IgD-negative memory B cell (primary cell): ENCODE data around the gene PRPF8. TPM values are rescaled to one million over a fixed set of nuclear protein-coding genes. Genes with fewer than 3 reads are reported as not detected.

ENCODE experiments used
- H3K27ac Mint-ChIP-seq, 3 donors: one replicate each; pipeline ENCODE4 v1.8.0; 2020 to 2022; ENCODE audit warnings: mild to moderate bottlenecking in 3 of 3, mixed read lengths in 3 of 3, moderate library complexity in 1 of 3
- H3K27me3 Mint-ChIP-seq: one replicate; pipeline ENCODE4 v1.8.0; 2021; ENCODE audit warnings: mixed read lengths
- H3K36me3 Mint-ChIP-seq: one replicate; pipeline ENCODE4 v1.8.0; 2020; ENCODE audit warnings: mild to moderate bottlenecking, mixed read lengths
- H3K4me1 Mint-ChIP-seq, 3 donors: one replicate each; pipeline ENCODE4 v1.8.0; 2020 to 2022; ENCODE audit warnings: mixed read lengths in 3 of 3, mild to moderate bottlenecking in 1 of 3
- H3K4me3 Mint-ChIP-seq, 4 donors: one replicate each; pipeline ENCODE4 v1.8.0; 2020 to 2022; ENCODE audit warnings: mild to moderate bottlenecking in 4 of 4, mixed read lengths in 4 of 4, moderate library complexity in 3 of 4
- H3K9me3 Mint-ChIP-seq, 3 donors: one replicate each; pipeline ENCODE4 v1.8.0; 2020 to 2021; ENCODE audit warnings: mixed read lengths in 3 of 3, mild to moderate bottlenecking in 1 of 3
- polyA plus RNA-seq: library from polyadenylated mRNA; unstranded; fragments of 300-500 nt; fragmentation: Illumina TruSeq; gene quantifications from one replicate; pipeline ENCODE4 v1.2.3, GENCODE V29; 2021

PRPF8 gene
- polyA plus RNA-seq, 1 donor from 2014 or later: 156 TPM

DNA sequence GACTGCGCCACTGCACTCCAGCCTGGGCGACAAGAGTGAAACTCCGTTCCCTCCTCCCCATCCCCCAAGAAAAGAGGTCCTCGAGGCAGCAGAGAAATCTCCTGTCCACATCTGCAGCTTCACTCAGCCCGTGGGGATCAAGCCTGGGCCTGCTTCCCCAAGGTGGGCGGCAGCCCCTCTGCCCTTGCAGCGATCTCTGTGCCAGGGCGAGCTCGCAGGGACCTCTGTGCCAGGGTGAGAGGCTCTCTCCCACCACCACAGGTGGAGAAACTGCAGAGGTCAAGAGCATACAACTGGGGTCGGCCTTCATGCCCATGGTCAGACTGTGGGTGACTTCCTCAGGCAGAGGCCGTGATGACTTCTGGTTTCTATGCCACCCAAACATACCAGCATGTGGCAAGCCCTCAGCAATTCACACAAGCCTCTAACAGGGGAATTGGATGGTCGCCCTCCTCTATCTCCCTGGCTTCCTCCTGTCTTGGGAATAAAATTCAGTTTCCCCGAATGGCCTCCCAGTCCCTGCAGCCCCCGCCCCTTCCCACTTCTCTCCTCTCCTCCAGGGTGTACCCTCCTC is 61.5 kb downstream of the PRPF8 start:
- Mint-ChIP-seq H3K4me3 (no peak overlapping the region), H3K4me1 (peaks cover 17 to 24% (median 22%) of the 10 kb centered on the region in 3 donors), H3K27me3 (no peaks in the 10 kb centered on the region), H3K27ac (no peak overlapping the region), H3K9me3 (no peaks in the 10 kb centered on the region), H3K36me3 (peaks cover 3% of the 10 kb centered on the region)

DNA sequence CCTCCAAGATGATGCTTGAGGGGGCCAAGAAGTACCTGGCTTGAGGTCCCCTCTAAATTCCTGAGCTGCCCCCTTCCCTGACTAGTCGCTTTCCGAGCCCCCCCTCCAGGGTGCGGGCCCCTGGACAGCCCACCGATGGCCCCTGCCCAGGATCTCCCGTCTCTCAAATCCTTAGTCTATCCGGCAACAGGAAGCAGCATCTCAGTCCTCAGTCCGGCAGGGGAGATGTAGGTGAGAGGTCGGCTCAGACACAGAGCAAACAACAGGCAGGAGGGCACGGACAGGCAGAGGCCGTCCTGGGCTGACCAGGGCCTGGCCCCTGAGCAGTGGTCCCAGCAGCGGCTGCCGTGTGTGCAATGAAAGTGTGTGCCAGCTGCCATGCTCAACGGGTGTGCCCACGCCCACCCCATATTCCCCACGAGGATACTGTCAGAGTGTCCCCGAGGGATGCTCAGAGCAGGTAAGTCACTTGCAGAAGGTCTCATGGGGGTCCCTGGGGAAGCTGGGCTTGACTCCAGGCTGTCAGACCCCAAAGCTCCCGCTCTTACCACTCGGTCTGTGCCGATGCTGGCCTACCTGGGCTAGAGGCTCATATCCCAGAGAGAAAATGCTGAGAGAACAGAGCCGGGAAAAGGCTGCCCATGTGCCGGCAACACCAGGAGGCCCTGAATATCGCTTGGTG is 63.3 kb downstream of the PRPF8 start:
- peaks cover 9 to 16% (median 15%) of the 10 kb centered on the region in 3 donors for H3K4me1 Mint-ChIP-seq
- peaks cover 4% of the 10 kb centered on the region for H3K36me3 Mint-ChIP-seq
- H3K4me3 Mint-ChIP-seq: no peak overlapping the region
- H3K27ac Mint-ChIP-seq: no peak overlapping the region
- no peaks in the 10 kb centered on the region for H3K9me3 Mint-ChIP-seq
- no peaks in the 10 kb centered on the region for H3K27me3 Mint-ChIP-seq

DNA sequence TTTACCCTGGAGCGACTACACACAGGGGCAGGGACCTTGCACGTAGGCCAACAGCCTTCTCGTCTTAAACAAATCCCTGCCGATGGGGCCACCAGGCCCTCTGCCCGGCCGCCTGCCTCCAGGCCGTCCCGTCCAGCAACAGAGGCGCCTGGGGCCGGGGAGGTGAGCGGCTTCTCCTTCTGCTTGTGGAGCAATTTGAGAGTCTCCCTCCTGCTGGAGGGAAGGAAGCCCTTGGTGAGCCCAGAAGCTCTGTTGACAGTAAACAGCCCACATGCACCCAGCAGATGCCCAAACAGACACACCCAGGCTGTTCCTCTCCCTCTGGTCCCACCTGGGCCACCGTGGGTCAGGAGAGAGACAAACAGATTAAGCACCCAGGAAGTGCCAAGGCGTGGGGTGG is 64.2 kb downstream of the PRPF8 start:
- H3K9me3 Mint-ChIP-seq: no peaks in the 10 kb centered on the region
- peaks cover 2 to 7% (median 7%) of the 10 kb centered on the region in 3 donors for H3K4me1 Mint-ChIP-seq
- H3K27me3 Mint-ChIP-seq: no peaks in the 10 kb centered on the region
- H3K27ac Mint-ChIP-seq: no peak overlapping the region
- peaks cover 2% of the 10 kb centered on the region for H3K36me3 Mint-ChIP-seq
- no peak overlapping the region for H3K4me3 Mint-ChIP-seq

DNA sequence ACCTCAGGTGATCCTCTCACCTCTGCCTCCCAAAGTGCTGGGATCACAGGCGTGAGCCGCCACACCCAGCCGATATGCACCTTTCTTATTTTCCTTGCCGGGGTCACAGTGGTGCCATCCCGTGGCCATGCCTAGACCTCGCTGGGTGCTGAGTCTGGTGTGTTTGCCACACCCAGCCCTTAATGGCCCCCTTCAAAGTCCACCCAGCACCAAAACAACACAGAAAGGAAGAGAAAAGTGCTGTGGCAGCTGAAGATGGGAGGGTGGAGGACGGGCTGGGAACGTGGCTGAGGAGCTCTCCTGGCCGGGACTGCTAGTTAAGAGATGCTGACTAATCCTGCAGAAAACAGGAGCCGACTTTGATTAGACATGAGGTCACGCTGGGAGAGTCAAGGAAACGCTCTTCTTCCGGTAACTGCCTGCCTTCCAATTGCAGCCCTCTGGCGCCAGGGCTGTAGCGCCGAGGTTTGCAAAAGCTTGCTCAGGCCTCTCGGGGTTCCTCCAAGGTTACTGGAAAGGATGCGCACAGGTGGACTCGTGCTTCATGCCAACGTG is 67.0 kb downstream of the PRPF8 start:
- H3K27ac Mint-ChIP-seq: peak overlapping the region in 1 of 3 donors; percentile 32
- peaks cover 2 to 4% (median 3%) of the 10 kb centered on the region in 3 donors for H3K4me1 Mint-ChIP-seq
- H3K36me3 Mint-ChIP-seq: peaks cover 4% of the 10 kb centered on the region
- no peak overlapping the region for H3K4me3 Mint-ChIP-seq
- no peaks in the 10 kb centered on the region for H3K27me3 Mint-ChIP-seq
- H3K9me3 Mint-ChIP-seq: no peaks in the 10 kb centered on the region

DNA sequence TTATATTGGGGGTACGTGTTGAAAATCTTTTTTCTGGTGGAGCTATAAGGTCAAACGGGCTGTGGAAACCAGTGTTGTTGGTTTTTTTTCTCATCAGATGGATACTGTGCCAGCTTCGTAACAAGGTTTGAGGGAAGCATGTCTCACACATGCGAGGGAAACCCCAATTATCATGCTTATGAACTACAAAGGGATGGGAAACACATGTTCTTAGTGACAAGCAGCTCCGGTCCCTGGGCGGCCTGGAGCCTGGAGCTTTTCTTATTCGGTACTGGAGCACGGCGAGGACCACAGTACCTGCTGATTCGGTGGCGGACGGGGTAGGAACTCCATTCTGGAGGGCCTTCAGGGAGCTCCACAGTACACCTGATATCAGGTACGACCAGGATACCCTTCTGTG is 68.6 kb downstream of the PRPF8 start:
- no peaks in the 10 kb centered on the region for H3K9me3 Mint-ChIP-seq
- H3K27ac Mint-ChIP-seq: no peak overlapping the region
- no peak overlapping the region for H3K4me3 Mint-ChIP-seq
- peaks cover 2 to 4% (median 3%) of the 10 kb centered on the region in 3 donors for H3K4me1 Mint-ChIP-seq
- no peaks in the 10 kb centered on the region for H3K27me3 Mint-ChIP-seq
- H3K36me3 Mint-ChIP-seq: peaks cover 7% of the 10 kb centered on the region

DNA sequence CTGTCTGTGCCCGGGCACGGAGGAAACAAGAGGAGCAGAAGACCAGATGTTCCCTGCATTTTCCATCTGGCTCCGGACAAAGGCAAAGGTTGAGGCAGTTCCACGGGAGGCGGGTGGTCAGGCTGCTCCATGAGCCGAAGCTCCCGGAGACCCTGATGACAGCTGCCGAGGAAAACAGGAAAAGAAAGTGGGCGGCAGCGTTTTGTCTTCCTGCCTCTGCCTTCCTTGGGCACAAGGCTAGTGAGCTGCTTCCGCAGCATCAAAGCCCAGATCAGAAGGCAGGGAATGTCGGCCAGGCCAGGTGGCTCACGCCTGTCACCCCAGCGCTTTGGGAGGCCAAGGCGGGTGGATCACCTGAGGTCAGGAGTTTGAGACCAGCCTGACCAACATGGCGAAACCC is 72.3 kb downstream of the PRPF8 start:
- H3K27ac Mint-ChIP-seq: peak overlapping the region in 1 of 3 donors; percentile 39

DNA sequence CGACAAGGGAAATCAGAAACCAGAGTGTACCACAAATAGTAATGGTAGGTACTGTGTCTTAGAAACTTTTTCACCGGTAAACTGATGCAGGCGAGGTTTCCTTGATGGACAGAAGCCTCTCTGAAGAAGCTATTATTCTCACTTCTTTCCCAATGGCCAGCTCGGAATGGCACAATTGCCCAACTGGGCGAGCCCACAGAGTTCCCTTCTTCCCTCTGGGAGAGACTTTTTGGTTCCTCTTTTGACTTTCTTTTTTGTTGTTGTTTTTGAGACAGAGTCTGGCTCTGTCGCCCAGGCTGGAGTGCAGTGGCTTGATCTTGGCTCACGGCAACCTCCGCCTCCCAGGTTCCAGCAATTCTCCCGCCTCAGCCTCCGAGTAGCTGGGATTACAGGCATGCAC is 73.0 kb downstream of the PRPF8 start:
- Mint-ChIP-seq H3K4me1 (peaks cover 11 to 14% (median 14%) of the 10 kb centered on the region in 3 donors), H3K9me3 (no peaks in the 10 kb centered on the region), H3K36me3 (peaks cover 10% of the 10 kb centered on the region), H3K27ac (peak overlapping the region in 1 of 3 donors; percentile 35), H3K27me3 (no peaks in the 10 kb centered on the region), H3K4me3 (no peak overlapping the region)

More for the DNA sequence above, 72.3 kb downstream of the PRPF8 start:
- no peaks in the 10 kb centered on the region for H3K9me3 Mint-ChIP-seq
- H3K27me3 Mint-ChIP-seq: no peaks in the 10 kb centered on the region
- no peak overlapping the region for H3K4me3 Mint-ChIP-seq
- H3K36me3 Mint-ChIP-seq: peaks cover 8% of the 10 kb centered on the region
- H3K4me1 Mint-ChIP-seq: peaks cover 5 to 9% (median 8%) of the 10 kb centered on the region in 3 donors

DNA sequence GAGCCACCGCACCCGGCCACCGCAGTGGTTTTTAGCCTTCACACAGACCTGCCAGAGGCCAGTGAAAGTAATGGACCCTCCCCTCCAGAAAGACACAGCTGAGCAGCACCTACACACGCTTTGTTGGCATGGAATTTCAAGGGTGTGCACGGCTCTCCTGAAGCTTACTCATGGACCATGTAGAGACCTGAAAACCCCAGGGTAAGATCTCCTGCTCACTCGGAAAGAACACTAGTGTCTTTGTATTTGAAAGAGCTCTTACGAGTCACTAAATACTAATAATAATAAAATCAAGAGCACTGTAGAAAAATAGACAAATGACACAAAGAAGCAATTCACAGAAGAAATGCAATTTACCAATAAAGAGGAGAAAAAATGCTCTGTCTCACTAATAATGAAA is 76.0 kb downstream of the PRPF8 start:
- Mint-ChIP-seq H3K27me3 (no peaks in the 10 kb centered on the region), H3K27ac (peak overlapping the region in 2 of 3 donors; percentile 18 to 55), H3K9me3 (no peaks in the 10 kb centered on the region), H3K4me1 (peaks cover 12 to 16% (median 14%) of the 10 kb centered on the region in 3 donors), H3K4me3 (peak overlapping the region in 1 of 4 donors; percentile 12), H3K36me3 (peaks cover 8% of the 10 kb centered on the region)

DNA sequence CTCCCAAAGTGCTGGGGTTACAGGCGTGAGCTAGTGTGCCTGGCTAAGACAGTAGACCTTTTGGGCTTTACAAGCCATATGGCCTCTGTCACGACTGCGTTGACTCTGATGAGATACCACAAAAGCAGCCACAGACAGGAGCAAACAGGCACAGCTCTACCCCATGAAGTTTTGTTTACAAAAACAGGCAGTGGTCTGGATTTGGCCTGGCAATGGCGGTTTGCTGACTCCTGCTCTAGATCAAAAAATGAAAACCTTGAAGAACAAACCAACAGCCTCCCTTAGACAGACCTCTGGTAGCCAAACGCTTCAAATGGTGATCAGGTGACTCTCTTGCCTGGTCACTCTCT is 76.7 kb downstream of the PRPF8 start:
- H3K27ac Mint-ChIP-seq: peak overlapping the region in 2 of 3 donors; percentile 55 to 91
- peak overlapping the region; percentile 12 to 80 (median 72) for H3K4me3 Mint-ChIP-seq
- H3K9me3 Mint-ChIP-seq: no peaks in the 10 kb centered on the region
- H3K27me3 Mint-ChIP-seq: no peaks in the 10 kb centered on the region
- peaks cover 12 to 16% (median 14%) of the 10 kb centered on the region in 3 donors for H3K4me1 Mint-ChIP-seq
- H3K36me3 Mint-ChIP-seq: peaks cover 11% of the 10 kb centered on the region

DNA sequence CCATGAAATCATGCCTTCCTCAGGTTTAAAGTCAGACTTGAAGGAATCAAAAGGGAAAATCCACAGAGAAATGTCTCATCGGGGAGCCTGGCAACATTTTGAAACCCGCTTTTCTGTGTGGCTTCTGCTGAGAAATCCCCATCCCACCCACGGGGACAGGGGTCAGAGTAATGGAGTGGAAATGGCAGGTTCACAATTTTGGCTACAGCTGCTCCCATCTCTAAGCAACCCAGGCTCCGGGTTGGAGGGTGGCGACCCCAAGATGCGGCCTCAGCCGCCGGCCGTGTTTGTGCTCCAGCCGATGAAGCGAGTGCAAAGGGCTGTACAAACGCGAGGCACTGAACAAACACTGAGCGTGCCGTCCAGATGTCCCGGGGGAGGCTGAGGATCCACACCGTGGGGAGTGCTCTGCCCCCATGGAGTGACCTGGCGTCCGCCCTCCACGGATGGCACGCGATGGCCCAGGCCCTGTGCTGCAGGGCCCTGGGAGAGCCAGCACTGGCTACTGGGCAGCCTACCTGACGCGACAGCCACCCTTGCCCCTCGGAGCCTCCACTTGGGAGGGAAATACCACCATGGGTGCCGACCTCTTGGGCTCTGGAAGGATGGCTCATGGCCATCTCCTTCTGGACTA is 78.2 kb downstream of the PRPF8 start:
- H3K4me1 Mint-ChIP-seq: peaks cover 12 to 16% (median 14%) of the 10 kb centered on the region in 3 donors
- no peaks in the 10 kb centered on the region for H3K9me3 Mint-ChIP-seq
- H3K36me3 Mint-ChIP-seq: peaks cover 13% of the 10 kb centered on the region
- no peaks in the 10 kb centered on the region for H3K27me3 Mint-ChIP-seq
- H3K4me3 Mint-ChIP-seq: peak overlapping the region; percentile 64 to 93 (median 74)
- peak overlapping the region in 2 of 3 donors; percentile 59 to 91 for H3K27ac Mint-ChIP-seq

DNA sequence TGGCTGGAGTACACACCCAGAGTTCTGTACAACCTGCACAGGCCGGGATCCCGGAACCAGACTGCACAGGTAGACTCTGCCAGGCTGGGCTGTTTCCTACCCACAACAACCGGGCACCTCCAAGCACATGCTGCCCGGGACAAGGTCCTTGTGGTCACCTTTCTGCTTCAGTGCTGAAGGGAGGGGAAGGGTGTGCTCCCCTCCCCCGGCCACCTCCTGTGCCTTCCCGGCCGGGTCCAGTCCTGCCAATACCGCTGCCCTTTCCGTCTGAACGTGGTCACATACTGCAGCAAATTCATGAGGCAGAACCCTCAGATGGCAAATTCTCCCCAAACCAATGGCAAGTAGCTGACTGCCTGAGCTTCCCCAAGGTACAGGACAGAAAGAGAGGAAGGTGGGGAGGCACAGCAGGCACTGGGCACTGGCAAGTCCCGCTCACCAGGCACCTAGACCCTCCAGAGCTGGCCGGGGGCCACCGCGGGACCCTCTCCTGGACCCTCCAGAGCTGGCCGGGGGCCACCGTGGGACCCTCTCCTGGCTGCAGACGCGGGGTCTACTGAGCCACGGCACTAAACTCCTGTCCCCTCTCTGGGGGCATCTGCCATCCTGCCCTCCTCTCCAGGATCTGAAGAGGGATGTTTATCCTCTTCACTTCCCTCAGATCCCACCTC is 78.9 kb downstream of the PRPF8 start:
- H3K4me1 Mint-ChIP-seq: peaks cover 12 to 16% (median 14%) of the 10 kb centered on the region in 3 donors
- H3K27me3 Mint-ChIP-seq: no peaks in the 10 kb centered on the region
- H3K27ac Mint-ChIP-seq: peak overlapping the region in 1 of 3 donors; percentile 59
- peaks cover 13% of the 10 kb centered on the region for H3K36me3 Mint-ChIP-seq
- peak overlapping the region in 2 of 4 donors; percentile 54 to 93 for H3K4me3 Mint-ChIP-seq
- no peaks in the 10 kb centered on the region for H3K9me3 Mint-ChIP-seq

DNA sequence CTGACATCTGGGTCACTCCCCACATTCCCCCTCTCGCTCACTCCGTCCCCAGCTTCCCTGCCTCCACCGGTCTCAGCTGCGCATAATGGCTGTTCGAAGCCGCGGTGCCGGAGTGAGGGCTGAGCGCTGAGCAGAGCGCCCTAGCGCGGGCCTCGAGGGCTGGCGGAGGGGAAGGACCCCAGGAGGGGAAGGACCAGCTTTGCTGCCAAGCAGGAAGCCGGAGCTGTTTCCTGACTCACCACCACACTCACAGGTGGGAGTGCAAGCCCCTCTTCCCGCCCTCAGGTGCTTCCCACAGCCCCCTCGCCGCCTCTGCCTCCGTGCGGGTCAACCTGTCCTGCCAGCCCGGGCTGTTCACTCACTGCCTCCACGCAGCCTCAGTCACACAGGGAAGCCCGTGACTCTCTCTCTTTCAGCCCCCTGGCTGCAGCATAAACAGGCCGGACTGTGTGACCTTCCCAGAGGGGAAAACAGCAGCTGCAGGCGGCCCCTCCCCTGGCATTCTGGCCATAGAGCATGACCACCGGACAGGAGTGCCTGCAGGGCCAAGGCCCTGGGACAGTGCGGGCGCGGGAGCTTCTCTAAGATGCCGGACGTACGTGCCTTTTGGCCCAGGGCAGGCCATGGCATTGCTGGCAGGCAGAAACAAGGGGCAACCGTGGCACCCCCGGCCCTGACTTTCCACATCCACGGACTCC is 79.7 kb downstream of the PRPF8 start:
- no peak overlapping the region for H3K4me3 Mint-ChIP-seq
- H3K27ac Mint-ChIP-seq: no peak overlapping the region
- H3K4me1 Mint-ChIP-seq: peaks cover 12 to 16% (median 14%) of the 10 kb centered on the region in 3 donors
- no peaks in the 10 kb centered on the region for H3K9me3 Mint-ChIP-seq
- H3K27me3 Mint-ChIP-seq: no peaks in the 10 kb centered on the region
- H3K36me3 Mint-ChIP-seq: peaks cover 15% of the 10 kb centered on the region

DNA sequence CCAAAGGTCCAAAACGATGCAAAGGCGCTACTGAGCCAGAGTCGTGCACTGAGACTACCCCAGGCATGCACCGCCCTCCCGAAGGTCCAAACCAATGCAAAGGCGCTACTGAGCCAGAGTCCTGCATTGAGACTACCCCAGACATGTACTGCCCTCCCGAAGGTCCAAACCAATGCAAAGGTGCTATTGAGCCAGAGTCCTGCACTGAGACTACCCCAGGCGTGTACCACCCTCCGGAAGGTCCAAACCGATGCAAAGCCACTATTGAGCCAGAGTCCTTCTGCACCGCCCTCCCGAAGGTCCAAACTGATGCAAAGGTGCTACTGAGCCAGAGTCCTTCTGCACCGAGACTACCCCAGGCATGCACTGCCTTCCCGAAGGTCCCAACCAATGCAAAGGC is 83.1 kb downstream of the PRPF8 start:
- H3K27ac Mint-ChIP-seq: peak overlapping the region in 1 of 3 donors; percentile 89
- peaks cover 9% of the 10 kb centered on the region for H3K36me3 Mint-ChIP-seq
- H3K4me3 Mint-ChIP-seq: no peak overlapping the region
- H3K27me3 Mint-ChIP-seq: no peaks in the 10 kb centered on the region
- H3K4me1 Mint-ChIP-seq: peaks cover 0 to 5% (median 2%) of the 10 kb centered on the region in 3 donors
- no peaks in the 10 kb centered on the region for H3K9me3 Mint-ChIP-seq
